Glomerular visceral epithelial cell (primary cell): ENCODE data around the gene HMCES.
A peak's percentile ranks its signal among the peaks of the same experiment; 100 is the strongest.

Experiments used
- DNase-seq: peaks from one replicate; pipeline ENCODE4 v3.0.0-alpha.2; 2016; ENCODE audit errors: extremely low spot score

Gene HMCES

GRCh38 chr3:129304146-129304961 lies 25.7 kb downstream of the HMCES start:
- no peak for DNase-seq

DNA sequence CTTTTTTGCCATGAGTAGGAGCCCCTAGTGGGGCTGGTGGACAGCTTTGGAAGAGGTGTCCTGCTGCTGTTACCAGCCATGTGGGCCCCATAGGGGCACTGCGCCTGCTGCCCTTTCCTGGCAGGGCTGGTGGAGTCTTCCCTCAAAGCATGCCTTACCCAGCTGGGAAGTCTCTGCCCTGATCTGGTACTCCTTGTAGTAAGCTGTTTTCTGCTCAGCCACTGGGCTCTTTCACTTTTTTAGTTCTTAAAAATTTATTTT lies 26.2 kb downstream of the HMCES start:
- DNase-seq, result no peak

GRCh38 chr3:129305592-129306091 lies 27.0 kb downstream of the HMCES start:
- DNase-seq, result no peak

GRCh38 chr3:129308636-129309035 lies 30.0 kb downstream of the HMCES start:
- no peak for DNase-seq

GRCh38 chr3:129310111-129311011 lies 31.7 kb downstream of the HMCES start:
- no peak for DNase-seq

DNA sequence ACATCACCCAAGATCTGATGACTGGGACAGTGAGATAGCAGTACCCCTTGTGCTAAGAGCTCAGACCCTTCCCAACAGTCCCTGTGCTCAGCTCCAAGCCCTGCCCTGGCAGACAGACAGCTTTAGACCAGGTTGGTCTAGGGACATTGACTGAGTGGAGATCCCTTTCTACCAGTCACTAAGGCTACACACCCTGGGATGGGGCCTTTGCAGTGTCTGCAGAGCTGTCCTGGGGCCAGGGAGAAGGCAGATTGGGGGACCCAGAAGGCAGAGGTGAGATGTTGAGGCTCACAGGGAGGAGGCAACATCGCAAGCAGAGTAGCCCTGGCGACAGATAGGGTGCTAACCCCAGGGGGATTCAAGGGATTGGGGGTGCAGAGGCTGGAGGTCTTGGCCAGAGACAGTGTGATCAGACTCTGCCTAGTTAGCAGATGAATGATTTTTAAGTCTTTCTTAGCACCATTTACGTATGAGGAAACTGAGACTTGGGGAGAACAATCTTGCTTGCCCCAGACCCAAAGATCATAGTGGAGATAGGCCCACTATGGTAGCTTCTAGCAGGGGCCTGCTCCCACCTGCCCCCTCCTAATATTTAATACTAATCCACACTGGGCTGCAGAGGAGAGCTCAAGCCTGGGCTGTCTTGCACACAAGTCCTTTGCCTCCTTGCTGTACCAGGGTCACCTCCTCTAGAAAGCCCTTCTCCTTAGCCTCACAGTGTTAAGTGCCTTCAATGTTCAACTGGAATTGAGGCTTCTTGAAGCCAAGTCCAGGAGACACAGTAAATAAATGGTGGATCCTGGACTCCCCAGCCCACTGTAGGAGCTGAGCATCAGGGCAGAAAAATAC lies 32.6 kb downstream of the HMCES start:
- DNase-seq, result no peak

- DNase-seq, result no peak
These were observed 33.5 kb downstream of the HMCES start for GRCh38 chr3:129312021-129312639.

- DNase-seq, result no peak
These were observed 34.2 kb downstream of the HMCES start for GRCh38 chr3:129312671-129313414.

DNA sequence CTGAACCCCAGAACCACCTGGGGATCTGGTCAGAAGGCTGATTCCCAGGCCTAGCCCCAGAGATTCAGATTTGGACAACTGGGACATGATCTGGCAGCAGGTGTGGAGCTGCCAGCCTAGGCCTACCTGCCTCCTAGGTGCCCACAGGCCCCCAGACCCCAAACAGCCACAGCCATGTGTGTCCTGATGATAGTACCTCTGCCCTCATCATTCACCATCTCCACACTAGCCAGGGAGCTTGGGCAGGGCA lies 34.7 kb downstream of the HMCES start:
- DNase-seq, result no peak

DNA sequence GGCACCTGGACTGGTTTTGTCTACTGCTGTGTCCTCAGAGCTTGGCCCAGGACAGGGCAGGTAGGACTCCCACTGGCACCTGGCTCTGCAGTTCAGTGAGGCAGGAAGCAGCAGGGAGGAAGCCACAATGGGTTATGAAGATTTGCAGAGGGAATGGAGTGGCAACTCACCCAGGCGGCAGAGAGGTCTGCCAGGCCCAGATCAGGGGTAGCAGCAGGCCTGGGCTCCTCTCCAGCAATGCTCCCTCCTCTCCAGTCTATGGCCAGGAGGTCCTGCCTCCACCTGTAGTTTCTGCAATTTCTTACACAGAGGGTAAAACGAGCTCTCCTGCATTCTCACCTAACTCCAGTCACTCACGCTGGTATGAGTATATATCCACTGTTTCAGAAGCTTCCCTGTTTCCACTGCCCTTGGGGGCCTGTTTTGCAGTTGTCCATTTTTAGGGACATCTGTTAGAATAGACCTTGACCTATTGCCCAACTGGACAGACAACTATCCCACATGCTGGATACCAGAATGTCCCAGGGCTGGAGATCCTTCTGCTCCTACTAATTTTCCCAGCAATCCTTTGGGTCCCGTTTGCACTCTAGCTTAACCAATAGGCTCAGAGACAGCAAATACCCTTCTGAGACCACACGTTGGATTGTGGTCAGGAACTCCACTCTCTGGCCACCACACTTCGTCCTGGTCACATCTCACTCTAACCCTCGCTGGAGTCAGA lies 35.2 kb downstream of the HMCES start:
- DNase-seq, result peak; percentile 62

DNA sequence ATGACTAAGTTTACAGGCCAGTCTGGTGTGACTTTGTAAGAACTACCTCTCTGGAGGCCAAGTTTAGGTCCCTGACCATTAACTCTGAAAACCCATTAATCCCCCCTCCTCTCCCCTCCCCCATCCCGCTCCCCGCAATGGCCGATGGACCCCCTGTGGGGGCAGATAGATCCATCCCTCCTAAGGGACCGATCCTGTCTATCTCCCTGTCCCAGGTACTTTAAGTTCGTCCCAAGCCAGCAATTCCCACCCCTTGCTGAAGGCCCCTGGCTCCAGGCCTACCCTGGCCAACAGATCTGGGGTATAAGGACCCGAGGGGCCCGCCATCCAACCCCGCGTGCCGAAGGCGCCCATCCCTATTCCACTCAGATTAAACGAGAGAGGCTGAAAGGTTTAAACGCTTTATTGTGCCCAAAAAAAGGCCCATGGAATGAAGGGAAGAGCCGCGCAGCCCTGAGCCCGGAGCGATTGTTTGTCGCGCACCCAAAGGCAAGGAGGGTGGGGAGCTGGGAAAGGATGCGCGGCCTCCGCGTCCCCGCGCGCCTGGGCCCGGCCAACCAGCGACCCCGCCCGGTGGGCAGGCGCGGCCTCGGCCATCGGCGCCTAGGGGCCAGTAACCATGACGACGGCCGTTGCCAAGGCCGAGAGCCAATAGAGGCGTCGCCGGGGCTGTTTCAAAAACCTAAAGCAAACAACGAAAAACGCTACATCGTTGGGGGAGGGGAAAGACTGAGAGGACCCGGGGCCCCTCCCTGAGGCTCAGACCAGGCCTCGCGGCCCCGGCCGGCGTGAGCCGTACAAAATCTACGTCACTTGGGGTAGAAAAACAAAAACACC lies 35.9 kb downstream of the HMCES start:
- DNase-seq, result peak; percentile 81

DNA sequence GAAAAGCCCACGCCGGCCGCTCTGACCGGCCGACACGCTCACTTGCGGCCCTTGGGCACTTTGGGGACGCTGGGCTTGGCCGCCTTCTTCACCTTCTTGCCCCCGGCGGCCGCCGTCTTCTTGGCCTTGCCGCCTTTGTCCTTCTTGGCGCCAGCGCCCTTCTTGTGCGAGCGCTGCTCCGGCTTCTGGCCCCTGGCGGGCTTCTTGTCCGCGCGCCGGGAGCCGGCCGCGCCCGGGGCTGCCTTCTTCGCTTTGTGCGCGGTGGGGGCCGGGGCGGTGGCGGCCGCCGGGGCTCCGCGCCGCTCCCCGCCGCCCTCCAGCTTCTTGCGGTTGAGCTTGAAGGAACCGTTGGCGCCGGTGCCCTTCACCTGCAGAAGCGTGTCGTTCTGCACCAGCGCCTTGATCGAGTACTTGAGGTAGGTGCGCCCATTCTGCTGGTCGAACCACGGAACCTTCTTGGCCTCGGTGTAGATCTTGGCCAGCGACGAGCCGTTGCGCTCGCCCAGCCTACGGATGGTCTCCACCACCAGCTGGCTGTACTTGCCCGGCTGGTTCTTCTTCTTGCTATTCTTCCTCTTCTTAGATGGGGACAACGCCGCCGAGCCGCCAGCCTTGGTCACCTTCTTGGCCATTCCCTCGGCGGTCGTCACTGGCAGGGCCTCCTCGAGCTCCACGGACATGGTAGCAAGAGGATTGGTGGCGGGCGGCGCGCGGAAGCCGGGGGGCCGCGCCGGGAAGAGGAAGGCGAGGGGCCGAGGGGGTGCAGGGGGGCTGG lies 36.7 kb downstream of the HMCES start:
- peak; percentile 29 for DNase-seq

- DNase-seq, result no peak
These were observed 37.3 kb downstream of the HMCES start for GRCh38 chr3:129315998-129316247.

GRCh38 chr3:129316248-129317013 lies 37.8 kb downstream of the HMCES start:
- peak; percentile 84 for DNase-seq

GRCh38 chr3:129317014-129317771 lies 38.5 kb downstream of the HMCES start:
- no peak for DNase-seq

GRCh38 chr3:129317848-129318247 lies 39.2 kb downstream of the HMCES start:
- no peak for DNase-seq

DNA sequence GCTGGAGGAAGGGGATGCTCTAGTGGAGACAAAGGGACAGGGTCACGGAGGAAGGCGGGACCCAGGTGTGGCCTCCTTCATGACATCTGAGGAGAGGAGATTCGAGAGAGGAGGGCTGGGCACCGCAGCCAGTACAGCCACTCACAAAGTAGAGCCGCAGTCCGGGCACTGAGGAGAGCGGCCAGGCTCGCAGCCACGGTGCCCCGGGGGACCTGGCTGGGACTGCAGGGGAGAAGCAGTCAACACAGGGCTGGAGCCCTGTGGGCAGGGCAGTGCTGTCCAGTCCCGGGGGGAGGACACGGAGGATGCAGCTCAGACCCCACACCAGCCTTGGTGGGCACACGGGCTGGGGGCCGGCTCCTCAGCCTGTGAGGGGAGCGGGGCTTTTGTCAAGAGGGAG lies 40.3 kb downstream of the HMCES start:
- no peak for DNase-seq

- DNase-seq, result no peak
These were observed 41.6 kb downstream of the HMCES start for GRCh38 chr3:129320261-129320660.
